HG03439 (cell line): ENCODE data around the gene GHRL.

Experiments used
- ATAC-seq: cut with Tn5 transposase; IDR thresholded peaks from one replicate; pipeline ENCODE4 v1.9.1; 2021; ENCODE audit warnings: mild to moderate bottlenecking, moderate library complexity; ENCODE audit not compliant: unreplicated experiment

The GHRL gene

DNA sequence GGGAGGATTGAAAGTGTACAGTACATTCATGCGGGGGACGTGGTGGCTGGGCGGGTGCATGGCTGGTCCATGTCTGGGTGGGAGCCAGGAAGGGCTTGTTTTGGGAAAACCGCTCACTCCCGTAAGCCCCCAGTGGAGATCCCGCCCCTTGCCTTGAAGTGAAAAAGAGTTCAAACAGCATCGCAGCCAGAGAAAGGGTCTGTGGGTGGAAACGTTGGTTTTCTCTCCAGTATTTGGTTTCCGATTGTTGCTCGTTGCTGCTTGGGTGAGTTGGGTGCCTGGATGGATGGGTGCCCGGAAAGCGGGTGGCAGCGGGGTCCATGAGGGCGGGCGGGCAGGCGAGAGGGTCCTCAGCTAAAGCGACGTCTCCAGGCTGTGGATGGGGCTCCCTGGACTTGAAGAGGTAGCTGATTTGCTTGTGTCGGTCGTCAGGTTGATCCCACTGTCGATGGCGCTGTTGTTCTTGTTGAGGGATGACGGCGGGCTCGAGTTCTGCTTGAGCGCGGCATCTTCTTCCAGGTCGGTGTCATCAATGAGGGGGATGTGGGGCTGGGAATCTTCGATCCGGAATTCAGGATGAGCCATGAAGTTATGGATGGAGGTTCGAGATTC, 35.8 kb upstream of the GHRL start:
- ATAC-seq = no peak

DNA sequence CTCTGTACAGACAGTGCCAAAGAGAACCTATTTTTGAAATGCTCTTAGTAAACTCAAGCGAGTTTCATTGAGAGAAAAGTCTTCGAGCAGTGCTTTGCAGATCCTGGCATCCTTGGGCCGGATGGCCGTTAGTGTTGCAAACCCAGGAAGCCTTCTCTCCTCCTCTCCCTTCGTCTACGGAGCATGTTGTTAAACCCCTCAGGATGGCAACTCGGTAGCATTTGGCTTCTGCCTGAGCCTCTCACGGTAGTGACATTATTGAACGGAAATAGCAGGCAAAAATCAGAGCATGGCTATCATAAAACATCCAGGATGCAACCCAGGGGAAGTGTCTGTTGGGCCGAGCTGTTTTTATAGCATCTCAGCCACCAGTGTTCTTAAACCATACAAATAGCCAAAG, 34.8 kb upstream of the GHRL start:
- ATAC-seq = no peak

DNA sequence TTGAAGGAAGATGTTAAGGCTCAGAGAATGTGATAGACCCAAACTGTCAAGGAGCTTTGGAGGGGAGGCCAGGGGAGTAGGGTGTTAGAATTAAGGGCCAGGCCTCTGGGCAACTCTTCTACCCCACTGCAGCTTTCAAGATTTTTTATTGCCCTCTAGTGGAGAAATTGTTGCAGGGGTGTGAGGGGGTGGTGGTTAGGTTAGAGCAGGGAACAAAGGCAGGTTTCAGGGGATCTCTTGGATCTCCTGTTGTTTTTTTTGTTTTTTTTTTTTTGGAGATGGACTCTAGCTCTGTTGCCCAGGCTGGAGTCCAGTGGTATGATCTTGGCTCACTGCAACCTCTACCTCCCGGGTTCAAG, 29.6 kb upstream of the GHRL start:
- no peak for ATAC-seq

DNA sequence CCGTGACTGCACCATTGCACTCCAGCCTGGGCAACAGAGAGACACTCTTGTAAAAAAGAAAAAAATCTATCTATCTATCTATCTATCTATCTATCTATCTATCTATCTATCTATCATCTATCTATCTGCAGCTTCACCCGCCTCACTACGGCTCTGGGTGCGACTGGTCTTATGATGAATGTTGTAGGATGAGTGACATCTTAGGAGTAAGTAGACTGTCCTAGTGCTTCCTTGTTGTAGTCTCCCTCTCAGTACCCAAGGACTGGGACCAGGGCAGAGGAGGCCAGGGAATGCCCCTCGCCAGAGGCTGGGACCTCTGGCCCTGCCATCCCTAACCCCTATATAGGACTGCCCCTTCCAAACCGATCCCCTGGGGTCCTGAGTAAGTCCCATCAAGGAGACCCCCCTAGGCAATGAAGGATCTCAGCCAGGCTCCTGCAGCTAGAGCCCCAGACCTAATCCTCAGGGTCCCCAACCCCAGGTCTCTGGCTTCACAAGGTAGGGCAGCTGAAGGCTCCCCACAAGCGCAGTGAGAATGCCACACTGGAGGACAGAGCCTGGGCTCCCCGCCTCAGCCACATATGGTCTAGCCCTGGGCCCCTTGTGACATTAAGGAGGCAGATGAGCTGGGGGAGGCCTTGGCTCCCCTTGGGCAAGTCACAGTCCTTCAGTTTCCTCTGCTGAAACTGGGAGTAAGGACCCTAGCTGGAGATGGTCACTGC, 29.0 kb upstream of the GHRL start:
- ATAC-seq = no peak

DNA sequence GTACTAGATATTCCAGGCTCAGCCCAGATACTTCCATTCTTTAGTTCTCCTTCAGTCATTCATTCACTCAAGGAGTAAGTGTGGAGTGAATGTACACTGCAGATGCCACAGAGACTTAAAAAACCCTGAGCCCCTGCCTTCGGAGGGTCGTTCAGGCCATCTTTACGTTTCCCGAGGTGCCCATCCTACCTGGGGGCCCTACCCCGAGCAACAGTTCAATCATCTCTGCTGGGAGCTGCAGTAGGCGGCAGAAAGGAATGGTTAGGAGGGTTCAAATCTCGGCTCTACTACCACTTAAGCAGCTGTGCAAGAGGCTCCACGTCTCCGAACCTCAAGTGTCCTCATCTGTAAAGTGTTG, 27.6 kb upstream of the GHRL start:
- ATAC-seq = peak; percentile 5

DNA sequence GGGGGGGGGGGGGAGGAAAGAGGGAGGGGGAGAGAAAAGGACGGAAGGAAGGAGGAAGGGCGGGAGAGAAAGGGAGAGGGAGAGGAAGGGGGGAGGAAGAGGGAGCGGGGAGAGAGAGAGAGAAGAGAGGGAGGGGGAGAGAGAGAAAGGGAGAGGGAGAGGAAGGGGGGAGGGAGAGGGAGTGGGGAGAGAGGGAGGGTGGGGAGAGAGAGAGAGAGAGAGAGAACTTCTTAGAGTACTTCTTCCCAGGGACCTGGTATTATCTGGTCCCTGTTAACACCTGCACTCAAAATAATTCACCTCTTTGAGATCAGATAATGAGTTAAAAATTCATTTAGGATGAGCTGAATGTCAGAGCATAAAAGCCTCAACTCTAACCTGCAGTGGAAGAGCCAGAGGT, 27.1 kb upstream of the GHRL start:
- ATAC-seq = no peak

DNA sequence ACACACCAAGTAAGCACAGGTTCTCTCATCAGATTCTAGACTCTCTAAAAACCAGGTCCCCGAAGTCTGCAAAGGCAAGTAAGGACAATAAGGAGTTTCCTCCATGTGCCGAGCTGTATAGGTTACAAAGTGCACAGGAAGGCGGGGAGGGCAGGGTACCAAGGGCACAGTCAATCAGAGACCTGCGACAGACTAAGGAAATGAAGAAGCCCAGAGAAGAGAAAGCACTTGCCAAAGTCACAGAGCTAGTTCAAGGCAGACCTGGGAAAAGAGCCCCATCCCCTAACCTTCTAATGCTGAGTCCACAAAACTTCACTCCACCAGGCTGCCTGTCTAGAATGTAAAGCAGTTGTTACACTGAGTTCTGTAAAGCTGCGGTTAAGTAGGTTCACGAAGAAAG, 26.5 kb upstream of the GHRL start:
- no peak for ATAC-seq

DNA sequence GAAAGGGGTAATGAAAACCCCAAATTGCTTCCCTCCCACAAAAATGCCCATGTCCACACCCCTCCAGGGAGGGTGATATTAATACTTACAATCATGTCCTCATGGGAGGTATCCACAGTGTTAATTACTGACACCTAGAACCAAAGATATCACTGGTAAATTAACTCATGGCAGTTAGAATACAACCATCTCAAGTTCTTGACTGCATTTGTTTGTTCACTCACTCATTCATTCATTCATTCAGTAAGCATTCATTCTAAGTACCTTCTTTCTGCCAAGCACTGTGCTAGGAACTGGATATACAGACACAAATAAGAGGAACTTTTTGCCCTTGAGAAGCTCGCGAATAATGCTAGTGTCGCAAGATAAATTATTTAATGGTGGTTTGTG, 25.2 kb upstream of the GHRL start:
- no peak for ATAC-seq

DNA sequence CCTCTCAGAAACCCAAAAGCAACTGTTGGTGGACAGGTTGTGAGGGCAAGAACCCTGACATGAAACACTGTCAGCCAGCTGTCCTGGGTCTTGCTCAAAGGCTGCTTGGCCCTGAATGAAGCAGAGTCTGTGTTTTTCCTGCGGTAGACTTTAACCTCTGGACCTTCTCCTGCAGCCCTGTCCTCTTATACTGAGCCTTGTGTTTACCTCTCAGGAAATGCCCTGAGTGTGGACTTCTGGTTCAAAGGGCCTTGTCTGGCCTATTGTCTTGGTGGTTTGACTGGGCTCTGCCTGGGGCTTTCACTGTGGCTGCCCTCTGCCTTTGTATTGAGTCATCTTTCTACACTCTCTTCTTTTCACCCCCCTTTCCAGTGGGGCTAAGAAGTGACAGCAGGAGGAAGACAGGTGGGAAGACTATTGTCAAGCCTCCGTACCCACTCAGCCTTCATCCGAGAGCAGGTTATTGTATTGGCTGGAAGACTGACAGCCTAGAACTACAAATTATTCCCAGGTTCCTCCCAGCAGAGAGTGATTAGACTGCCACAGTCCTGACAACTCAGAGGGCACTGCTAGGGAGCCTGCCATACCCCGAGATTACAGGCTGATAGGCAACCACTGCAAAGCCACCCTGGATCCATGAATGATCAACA, 24.7 kb upstream of the GHRL start:
- ATAC-seq = no peak

DNA sequence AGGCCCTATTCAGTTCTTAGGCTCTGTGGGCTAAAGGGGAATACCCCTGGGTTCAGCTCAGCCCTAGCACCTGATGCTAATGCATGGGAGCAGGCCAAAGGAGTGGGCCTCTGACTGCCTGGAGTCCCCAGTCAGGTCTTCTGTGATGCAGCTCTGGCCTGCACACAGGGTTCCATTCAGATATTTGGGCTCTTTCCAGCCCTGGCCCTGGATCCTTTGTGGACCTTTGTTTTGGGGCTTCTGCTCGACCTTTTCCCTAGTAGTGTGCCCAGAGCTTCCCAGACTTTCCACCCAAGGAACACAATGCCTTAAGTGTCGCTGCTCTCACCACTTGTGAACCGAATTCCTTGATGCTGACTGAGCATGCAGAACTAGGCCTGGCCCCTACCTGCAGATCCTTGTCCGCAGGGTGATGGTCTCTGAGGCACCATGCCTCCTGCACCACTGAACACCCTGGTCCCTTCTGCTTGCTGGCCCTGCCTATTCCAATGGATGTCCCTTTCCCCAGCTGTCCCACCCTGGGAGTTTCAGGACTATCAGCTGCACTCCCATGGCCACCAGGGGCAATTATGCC, 23.1 kb upstream of the GHRL start:
- ATAC-seq = no peak

DNA sequence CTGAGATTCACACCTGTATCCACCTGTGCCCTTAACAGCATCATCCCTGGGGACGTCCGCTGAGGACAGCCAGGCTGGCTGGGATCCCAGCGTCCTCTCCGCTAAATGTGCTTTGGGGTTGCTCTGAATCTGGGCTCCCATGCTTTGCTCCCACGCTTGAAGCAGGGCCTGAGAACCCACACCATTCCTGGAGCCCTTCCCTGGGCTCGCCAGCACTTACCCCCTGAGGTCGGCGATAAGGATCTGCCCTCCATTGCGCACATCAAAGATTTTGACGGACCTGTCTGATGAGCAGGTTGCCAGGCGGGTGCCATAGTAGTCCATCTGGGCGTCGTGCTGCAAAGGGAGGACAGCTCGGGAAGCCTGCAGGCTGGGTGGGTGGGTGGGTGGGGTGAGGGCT, 22.4 kb upstream of the GHRL start:
- no peak for ATAC-seq

DNA sequence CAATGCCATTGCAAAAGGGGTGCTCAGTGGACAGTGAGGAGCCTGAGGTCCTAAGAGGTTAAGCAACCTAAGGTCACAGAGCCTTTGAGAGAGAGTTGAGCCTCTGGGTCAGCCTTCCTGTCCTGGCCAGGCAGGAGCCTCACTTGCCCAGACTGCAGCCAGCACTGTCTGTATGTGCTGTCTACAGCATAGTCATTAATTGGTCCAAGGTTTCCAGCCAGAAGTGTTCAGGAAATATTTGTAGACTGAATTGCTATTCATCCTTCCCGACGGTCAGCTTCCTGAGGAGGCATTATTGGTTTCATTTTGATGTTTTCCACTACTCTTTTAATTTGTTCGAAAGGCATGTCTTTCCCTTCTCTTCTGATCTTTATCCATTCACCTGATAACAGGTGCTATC, 20.1 kb upstream of the GHRL start:
- no peak for ATAC-seq

DNA sequence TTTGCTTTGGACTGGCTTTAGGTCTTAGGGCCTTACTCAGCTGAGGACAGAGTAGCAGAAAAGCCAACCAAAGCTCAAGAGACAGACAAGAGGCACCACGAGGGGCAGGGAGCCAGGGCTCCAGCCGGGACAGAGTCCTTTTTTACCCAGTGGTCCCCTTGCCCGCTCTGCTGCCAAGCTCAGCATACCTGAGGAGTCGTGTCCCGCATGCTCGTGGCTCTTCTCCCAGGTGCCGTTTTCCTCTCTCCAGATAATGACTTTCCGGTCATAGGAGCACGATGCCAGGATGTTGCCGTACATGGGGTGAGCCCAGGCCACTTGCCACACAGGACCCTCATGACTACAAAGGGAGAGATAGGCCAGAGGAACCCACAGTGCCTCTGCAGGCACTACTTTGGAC, 19.6 kb upstream of the GHRL start:
- ATAC-seq = no peak

DNA sequence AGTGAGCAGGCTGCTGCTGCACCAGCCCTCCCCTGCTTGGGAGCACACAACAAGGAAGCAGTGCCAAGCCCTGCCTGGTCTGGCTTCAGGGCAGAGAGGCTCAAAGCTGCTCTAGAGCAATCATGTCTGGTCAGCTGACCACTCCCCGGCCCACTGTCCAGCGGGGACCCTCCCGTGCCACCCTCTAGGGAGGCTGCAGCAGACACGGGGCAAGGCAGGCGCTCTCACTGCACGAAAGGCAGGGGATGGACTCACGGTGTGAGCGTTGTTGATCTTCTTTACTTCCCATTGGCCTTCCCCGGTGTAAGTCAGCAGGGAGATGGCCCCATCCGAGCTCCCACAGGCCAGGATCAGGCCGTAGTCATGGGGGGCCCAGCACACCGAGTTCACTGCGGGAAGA, 19.0 kb upstream of the GHRL start:
- ATAC-seq = no peak

DNA sequence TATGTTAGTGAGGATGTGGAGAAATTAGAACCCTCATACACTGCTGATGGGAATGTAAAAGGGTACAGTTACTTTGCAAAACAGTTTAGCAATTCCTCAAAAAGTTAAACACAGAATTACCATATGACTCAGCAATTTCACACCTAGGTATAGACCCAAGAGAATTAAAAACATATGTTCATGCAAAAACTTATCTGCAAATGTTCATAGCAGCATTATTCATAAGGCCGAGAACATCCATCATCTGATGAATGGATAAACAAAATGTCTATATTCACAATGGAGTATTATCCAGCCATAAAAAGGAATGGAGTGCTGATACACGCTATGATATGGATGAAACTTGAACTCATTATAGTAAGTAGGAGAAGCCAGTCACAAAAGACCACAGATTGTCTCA, 17.8 kb upstream of the GHRL start:
- no peak for ATAC-seq

DNA sequence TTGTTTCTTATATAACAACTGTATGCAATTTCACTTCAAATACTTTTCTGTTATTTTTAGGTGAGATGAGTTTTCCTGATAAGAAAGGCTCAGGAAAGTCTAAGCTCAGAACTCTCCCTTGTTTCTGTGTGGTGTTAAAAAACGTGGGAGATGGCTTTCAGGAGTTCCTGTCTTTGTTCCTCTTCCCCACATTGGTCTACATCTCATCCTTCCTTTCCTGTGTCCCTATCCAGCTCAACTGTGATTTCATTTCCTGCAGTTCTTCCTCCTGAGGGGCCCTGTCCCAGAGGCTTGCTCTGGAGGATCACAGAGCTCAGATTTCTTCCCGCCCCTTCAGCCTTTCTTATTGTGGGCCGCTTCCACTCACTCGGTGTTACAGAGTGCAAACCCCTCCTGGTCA, 17.0 kb upstream of the GHRL start:
- ATAC-seq = no peak

DNA sequence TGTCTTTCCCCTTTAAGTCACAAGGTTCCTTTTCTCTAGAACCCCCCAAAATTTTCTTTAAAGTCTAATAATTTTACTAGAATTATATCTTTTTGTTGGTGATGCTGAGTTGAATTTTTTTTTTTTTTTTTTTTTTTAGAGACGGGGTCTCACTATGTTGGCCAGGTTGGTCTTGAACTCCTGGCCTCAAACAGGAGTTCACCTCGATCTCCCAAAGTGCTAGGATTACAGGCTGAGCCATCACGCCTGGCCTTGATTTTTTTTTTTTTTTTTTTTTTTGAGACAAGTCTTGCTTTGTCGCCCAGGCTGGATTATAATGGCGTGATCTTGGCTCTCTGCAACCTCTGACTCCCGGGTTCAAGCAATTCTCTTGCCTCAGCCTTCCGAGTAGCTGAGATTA, 15.9 kb upstream of the GHRL start:
- ATAC-seq = no peak

DNA sequence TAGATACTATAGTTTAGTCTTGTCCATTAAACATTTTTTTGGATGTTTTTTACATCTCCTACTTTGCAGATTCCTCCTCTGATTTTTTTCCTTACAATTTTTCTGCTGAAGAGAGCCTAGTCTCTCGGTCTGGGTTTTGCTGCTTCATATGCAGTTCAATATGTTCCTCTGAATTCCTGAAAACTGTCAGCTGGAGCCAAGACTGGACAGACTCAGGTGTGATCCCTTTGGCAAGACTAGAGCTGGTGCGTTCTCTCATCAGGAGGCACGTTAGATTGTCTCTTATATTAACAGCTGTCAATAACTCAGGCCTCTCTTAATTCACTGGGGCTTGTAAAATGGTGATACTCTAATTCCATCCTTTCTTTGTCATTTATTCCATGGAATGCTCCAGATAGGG, 13.4 kb upstream of the GHRL start:
- ATAC-seq = no peak

DNA sequence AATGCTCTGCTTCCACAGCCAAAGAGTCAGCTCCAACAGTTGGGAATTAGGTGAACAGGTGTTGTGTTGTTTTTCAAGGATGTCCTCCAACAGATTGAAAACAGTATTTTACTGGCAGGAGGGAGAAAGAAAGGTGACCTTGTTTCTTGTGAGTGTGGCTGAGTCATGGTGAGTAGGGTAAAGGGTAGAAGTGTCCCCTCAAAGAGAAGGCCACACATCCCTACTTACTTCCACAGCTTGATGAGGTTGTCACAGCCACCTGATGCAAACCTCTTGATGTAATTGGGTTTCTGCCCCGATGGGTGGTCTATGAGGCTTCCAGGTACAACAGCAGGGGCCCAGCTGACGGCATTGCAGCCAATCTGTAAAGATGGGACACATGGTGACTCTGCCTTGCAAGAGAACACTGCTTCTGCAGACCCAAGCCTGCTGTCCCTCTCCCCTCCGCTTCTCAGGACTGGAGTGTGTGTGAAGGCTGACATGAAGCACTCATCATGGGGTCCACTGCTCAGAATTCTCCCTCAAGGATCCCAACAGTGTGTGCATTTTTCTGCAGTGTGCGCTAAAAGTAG, 12.7 kb upstream of the GHRL start:
- no peak for ATAC-seq

DNA sequence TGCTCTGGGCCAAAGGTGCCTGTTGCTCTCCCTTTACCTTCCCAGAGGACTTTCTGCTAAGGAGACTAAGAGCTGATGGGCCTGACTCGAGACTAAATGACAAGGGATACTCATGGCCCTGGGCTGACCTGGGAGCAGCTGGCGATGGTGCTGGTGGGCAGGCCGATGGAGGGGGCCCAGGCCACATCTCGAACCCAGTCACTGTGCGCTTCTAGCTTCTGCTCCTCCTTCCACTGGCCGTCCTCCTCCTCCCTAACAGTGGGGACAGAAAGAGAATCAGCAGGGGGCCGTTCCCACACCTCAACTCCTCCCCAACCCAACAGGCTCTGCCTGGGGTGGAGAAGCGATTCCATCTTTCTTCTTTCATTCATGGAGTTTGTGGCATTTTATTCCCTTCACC, 12.2 kb upstream of the GHRL start:
- no peak for ATAC-seq

DNA sequence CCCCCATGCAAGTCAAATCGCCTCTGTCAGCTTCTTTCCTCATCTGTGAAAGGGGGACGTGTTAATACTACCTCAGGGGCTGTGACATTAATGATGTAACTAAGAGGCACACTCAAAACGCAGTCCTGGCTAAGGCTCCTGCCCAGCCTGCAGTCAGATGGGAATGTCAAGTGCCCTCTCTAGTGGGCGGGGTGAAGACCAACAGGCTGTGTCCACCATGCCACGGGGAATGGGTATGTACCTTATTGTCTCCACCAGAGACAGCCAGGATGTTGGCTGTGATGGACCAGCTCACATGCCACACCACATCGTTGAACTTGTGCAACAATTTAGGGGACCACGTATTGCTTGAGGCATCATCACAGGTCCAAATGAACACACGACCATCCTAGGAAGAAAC, 11.0 kb upstream of the GHRL start:
- no peak for ATAC-seq

DNA sequence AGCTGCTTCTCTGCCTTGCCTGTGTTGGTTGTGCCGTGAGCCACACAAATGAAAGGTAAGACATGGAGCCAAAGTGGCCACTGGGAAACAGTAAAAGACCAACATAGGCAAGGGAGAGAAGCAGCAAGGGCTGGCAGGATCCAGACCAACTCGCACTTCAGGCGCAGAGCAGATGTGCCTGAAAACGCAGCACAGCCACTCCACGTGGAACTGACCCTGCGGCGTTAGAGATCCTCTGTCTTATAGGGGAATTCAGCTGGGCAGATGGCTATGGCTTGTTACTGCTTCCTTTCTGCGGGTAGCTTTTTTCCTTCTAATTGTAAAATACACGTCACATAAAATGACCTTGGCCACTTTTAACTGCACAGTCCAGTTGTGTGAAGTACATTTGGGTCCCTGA, 10.4 kb upstream of the GHRL start:
- ATAC-seq = no peak
